Common myeloid progenitor, CD34-positive (primary cell): Measurements from ENCODE around the gene RAB31.
A peak's percentile ranks its signal among the peaks of the same experiment; 100 is the strongest.

Experiments
- CTCF ChIA-PET: fragments of 350-600 bp; sonication (Branson Sonifier 250); formaldehyde crosslinking; loops from one replicate; lab custom pipeline; 2021; ENCODE audit warnings: antibody characterized with exemption; lab: Charles Lee
- POLR2A ChIA-PET: fragments of 350-600 bp; sonication (Branson Sonifier 250); formaldehyde crosslinking; loops from one replicate; lab custom pipeline; 2021; ENCODE audit warnings: antibody characterized with exemption; lab: Charles Lee
- DNase-seq, 3 donors: peaks; one replicate each; pipeline versions ENCODE4 v3.0.0 to v3.0.0-alpha.2; 2013
- H3K27ac ChIP-seq, 2 experiments: 1 replicate in 1 of 2; 2 replicates in 1 of 2; pipeline ENCODE4 v1.7.0; 2013; ENCODE audit warnings: inconsistent platforms in 2 of 2, low read length in 2 of 2, mild to moderate bottlenecking in 2 of 2, low read depth in 1 of 2, moderate library complexity in 1 of 2; ENCODE audit not compliant: severe bottlenecking in 2 of 2, insufficient read depth in 1 of 2, poor library complexity in 1 of 2
- H3K27me3 ChIP-seq, 5 experiments: replicated peaks in 2 of 5; 1 replicate in 3 of 5; 2 replicates in 2 of 5; pipeline versions ENCODE4 v1.6.1 to v1.7.0; 2013; ENCODE audit warnings: low read length in 4 of 5, mild to moderate bottlenecking in 2 of 5, moderate library complexity in 2 of 5, inconsistent platforms in 1 of 5; ENCODE audit not compliant: insufficient read depth in 5 of 5, control insufficient read depth in 4 of 5
- H3K36me3 ChIP-seq, 4 experiments: 1 replicate in 2 of 4; 2 replicates in 2 of 4; pipeline versions ENCODE4 v1.6.1 to v1.7.0; 2013; ENCODE audit warnings: low read length in 3 of 4, control low read depth in 1 of 4, mild to moderate bottlenecking in 1 of 4; ENCODE audit not compliant: control insufficient read depth in 4 of 4, insufficient read depth in 4 of 4
- H3K4me1 ChIP-seq, 4 experiments: 1 replicate in 3 of 4; 2 replicates in 1 of 4; pipeline versions ENCODE4 v1.6.1 to v1.7.1; 2013; ENCODE audit warnings: low read length in 3 of 4, mild to moderate bottlenecking in 3 of 4, control low read depth in 1 of 4, inconsistent platforms in 1 of 4, moderate library complexity in 1 of 4; ENCODE audit not compliant: control insufficient read depth in 4 of 4, insufficient read depth in 4 of 4; ENCODE audit errors: control extremely low read depth in 1 of 4
- H3K4me3 ChIP-seq, 7 experiments: 1 replicate in 4 of 7; 2 replicates in 3 of 7; pipeline versions ENCODE4 v1.5.1 to v1.7.0; 2013; ENCODE audit warnings: mild to moderate bottlenecking in 7 of 7, low read length in 6 of 7, moderate library complexity in 6 of 7, inconsistent platforms in 2 of 7, low read depth in 2 of 7, control low read depth in 1 of 7; ENCODE audit not compliant: insufficient read depth in 4 of 7, control insufficient read depth in 1 of 7; ENCODE audit errors: extremely low read depth in 1 of 7
- H3K9me3 ChIP-seq, 5 experiments: 1 replicate in 4 of 5; 2 replicates in 1 of 5; pipeline versions ENCODE4 v1.6.1 to v1.7.1; 2013; ENCODE audit warnings: low read length in 4 of 5, mild to moderate bottlenecking in 2 of 5, inconsistent platforms in 1 of 5, low read depth in 1 of 5, moderate library complexity in 1 of 5; ENCODE audit not compliant: control insufficient read depth in 4 of 5, insufficient read depth in 2 of 5; ENCODE audit errors: control extremely low read depth in 1 of 5
- WGBS: methylation state at CpG from one replicate; pipeline ENCODE4 v1.1.5; 2013; ENCODE audit not compliant: insufficient coverage; 5-methylcytosine and 5-hydroxymethylcytosine counted together

The RAB31 gene

GRCh38 chr18:9697121-9697520, 11.0 kb upstream of the RAB31 start:
- CTCF ChIA-PET: no interaction called here
- no peaks in the 10 kb centered on the region for H3K9me3 ChIP-seq
- H3K4me3 ChIP-seq: no peak overlapping the region
- POLR2A ChIA-PET: no interaction called here
- WGBS: 100% methylated on average over 9 of the region's 9 CpGs
- H3K4me1 ChIP-seq: peaks cover 7 to 31% (median 17%) of the 10 kb centered on the region in 4 experiments
- no peaks in the 10 kb centered on the region for H3K27me3 ChIP-seq
- H3K27ac ChIP-seq: no peak overlapping the region
- no peak for DNase-seq
- no peaks in the 10 kb centered on the region for H3K36me3 ChIP-seq

- CTCF ChIA-PET: interaction anchor here (1.4 to 1.8 kb wide), 2 partner anchors 14 to 40 kb away, joined by 4 to 6 read pairs; no protein-coding TSS in a partner anchor
- H3K36me3 ChIP-seq: no peaks in the 10 kb centered on the region
- DNase-seq: no peak
Measured at GRCh38 chr18:9698497-9698896, 9.6 kb upstream of the RAB31 start.

GRCh38 chr18:9700261-9700796, 7.8 kb upstream of the RAB31 start:
- Histone ChIP-seq H3K9me3 (no peaks in the 10 kb centered on the region), H3K4me3 (no peak overlapping the region), H3K36me3 (no peaks in the 10 kb centered on the region), H3K27me3 (peaks cover 0 to 1% (median 0%) of the 10 kb centered on the region in 5 experiments), H3K27ac (no peak overlapping the region), H3K4me1 (peaks cover 7 to 44% (median 18%) of the 10 kb centered on the region in 4 experiments)
- WGBS: no CpG with 5 or more reads among the region's 6 CpGs
- ChIA-PET CTCF (interaction anchor here (1.4 to 1.8 kb wide), 3 partner anchors 14 to 35 kb away, joined by 3 to 5 read pairs (median 5); no protein-coding TSS in a partner anchor), POLR2A (interaction anchor here (0.6 kb wide), 1 partner anchor 8 kb away, joined by 3 read pairs; no protein-coding TSS in a partner anchor)
- DNase-seq: peak in 2 of 3 donors; percentile 36 to 46

More at GRCh38 chr18:9698497-9698896, 9.6 kb upstream of the RAB31 start:
- Histone ChIP-seq H3K4me3 (no peak overlapping the region), H3K9me3 (no peaks in the 10 kb centered on the region), H3K27me3 (no peaks in the 10 kb centered on the region), H3K4me1 (peaks cover 7 to 40% (median 18%) of the 10 kb centered on the region in 4 experiments), H3K27ac (no peak overlapping the region)
- POLR2A ChIA-PET: no interaction called here
- 93% methylated on average over 4 of the region's 4 CpGs for WGBS

- CTCF ChIA-PET: interaction anchor here (0.8 to 1.3 kb wide), 2 partner anchors 36 to 50 kb away, joined by 3 to 5 read pairs; no protein-coding TSS in a partner anchor
- 80% methylated on average over 6 of the region's 11 CpGs for WGBS
- H3K36me3 ChIP-seq: no peaks in the 10 kb centered on the region
- POLR2A ChIA-PET: no interaction called here
- peaks cover 0 to 8% (median 4%) of the 10 kb centered on the region in 5 experiments for H3K27me3 ChIP-seq
- peak overlapping the region in 1 of 7 experiments; percentile 16 for H3K4me3 ChIP-seq
- peaks cover 7 to 32% (median 15%) of the 10 kb centered on the region in 4 experiments for H3K4me1 ChIP-seq
- DNase-seq: peak in 2 of 3 donors; percentile 47 to 63
- H3K9me3 ChIP-seq: no peaks in the 10 kb centered on the region
- no peak overlapping the region for H3K27ac ChIP-seq
Measured at GRCh38 chr18:9701609-9702349, 6.3 kb upstream of the RAB31 start.

- WGBS: 92% methylated on average over 6 of the region's 11 CpGs
Measured at GRCh38 chr18:9704233-9705118, 3.6 kb upstream of the RAB31 start.

GRCh38 chr18:9705183-9705829, 2.8 kb upstream of the RAB31 start:
- H3K4me1 ChIP-seq: peaks cover 11 to 54% (median 36%) of the 10 kb centered on the region in 4 experiments
- POLR2A ChIA-PET: no interaction called here
- CTCF ChIA-PET: interaction anchor here (1.1 to 2.4 kb wide), 2 partner anchors 21 to 55 kb away, joined by 3 to 6 read pairs; no protein-coding TSS in a partner anchor
- no peaks in the 10 kb centered on the region for H3K36me3 ChIP-seq
- WGBS: no CpG with 5 or more reads among the region's 6 CpGs
- DNase-seq: no peak
- no peak overlapping the region for H3K27ac ChIP-seq
- no peak overlapping the region for H3K4me3 ChIP-seq
- H3K27me3 ChIP-seq: peaks cover 0 to 39% (median 13%) of the 10 kb centered on the region in 5 experiments
- no peaks in the 10 kb centered on the region for H3K9me3 ChIP-seq

More at GRCh38 chr18:9704233-9705118, 3.6 kb upstream of the RAB31 start:
- ChIA-PET POLR2A (no interaction called here), CTCF (interaction anchor here (1.1 to 2.4 kb wide), 3 partner anchors 20 to 54 kb away, joined by 3 to 6 read pairs (median 4); no protein-coding TSS in a partner anchor)
- Histone ChIP-seq H3K36me3 (no peaks in the 10 kb centered on the region), H3K4me1 (peaks cover 7 to 50% (median 35%) of the 10 kb centered on the region in 4 experiments), H3K27ac (no peak overlapping the region), H3K27me3 (peaks cover 0 to 31% (median 8%) of the 10 kb centered on the region in 5 experiments), H3K4me3 (no peak overlapping the region), H3K9me3 (no peaks in the 10 kb centered on the region)
- DNase-seq: no peak
